ENCODE measurements around the gene CADM1.

CADM1 gene

DNA sequence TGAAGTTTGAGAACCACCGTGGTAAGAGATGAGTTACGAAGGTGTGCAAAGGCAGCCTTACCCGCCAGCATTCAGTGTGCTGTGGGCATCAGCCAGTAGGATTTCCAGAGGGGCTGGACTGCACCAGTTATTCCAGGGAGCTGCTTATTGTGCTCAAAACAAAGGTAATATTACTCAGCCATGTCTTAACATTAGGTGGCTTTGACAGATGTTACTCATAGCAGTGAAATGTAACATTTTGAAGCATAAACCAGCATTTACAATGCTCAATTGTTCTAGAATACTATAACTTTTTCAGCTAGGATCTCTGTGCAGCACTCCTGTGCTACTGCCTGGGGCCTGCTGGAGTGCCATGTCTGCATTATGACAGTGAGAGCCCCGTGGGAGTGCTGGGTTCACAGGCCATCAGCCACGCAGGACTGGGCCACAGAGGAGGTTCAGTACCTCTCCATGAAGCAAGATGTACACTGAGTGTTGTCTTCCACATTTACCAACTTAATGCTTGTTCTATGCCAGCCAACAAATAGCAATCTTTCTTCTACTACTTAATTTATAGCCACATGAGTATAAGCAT lies 238.1 kb downstream of the CADM1 start:
- H3K27me3 Mint-ChIP-seq: no peaks in the 10 kb centered on the region
- H3K9me3 Mint-ChIP-seq: no peaks in the 10 kb centered on the region
- no peaks in the 10 kb centered on the region for H3K4me1 Mint-ChIP-seq (ENCODE audit: low read depth)
- H3K36me3 Mint-ChIP-seq (ENCODE audit: low read depth): no peaks in the 10 kb centered on the region
- no peak overlapping the region for H3K4me3 Mint-ChIP-seq
- no peak for DNase-seq
- no peak overlapping the region for H3K27ac Mint-ChIP-seq

DNA sequence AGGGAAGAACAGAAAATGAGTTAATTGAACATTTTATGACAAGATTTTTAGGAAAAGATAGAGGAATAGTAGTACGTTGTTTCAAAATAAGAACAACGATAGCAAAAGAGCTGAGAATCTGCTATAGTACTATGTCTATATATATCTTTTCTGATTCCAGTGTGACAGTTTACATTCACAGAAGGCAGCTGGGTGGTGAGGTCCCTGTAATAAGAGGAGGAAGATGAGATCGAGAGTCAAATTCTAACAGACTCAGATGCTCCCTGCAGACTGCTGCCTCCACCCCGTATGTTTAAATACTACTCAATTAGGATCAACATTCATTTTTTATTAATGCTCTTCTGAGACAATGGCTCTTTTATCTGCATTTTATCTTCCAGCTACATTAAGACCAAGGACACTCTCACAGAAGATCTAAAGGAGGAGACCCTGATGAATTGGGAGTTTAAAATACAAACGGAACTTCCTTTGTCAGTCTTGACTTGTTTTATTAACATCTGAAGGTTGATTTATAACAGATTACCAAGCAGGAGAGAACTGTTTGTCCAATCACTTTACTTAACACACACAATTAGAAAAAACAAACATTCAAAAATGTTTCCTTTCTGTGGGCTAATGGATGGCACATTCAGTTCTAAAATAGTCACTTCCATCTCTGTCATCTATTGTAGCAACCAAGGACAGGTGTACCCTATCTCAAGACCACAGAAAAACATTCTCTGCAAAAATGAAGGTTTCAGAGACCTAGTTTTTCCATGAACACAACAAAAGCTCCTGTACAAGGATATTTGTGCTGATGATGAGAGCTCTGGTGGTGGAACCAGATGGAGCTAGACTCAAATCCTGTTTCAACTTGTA lies 240.2 kb downstream of the CADM1 start:
- no peak overlapping the region for H3K4me3 Mint-ChIP-seq
- no peaks in the 10 kb centered on the region for H3K4me1 Mint-ChIP-seq (ENCODE audit: low read depth)
- H3K27me3 Mint-ChIP-seq: no peaks in the 10 kb centered on the region
- no peaks in the 10 kb centered on the region for H3K36me3 Mint-ChIP-seq (ENCODE audit: low read depth)
- DNase-seq: no peak
- H3K9me3 Mint-ChIP-seq: no peaks in the 10 kb centered on the region
- no peak overlapping the region for H3K27ac Mint-ChIP-seq

GRCh38 chr11:115258216-115258615 lies 246.0 kb downstream of the CADM1 start:
- no peak overlapping the region for H3K27ac Mint-ChIP-seq
- H3K36me3 Mint-ChIP-seq (ENCODE audit: low read depth): no peaks in the 10 kb centered on the region
- H3K4me3 Mint-ChIP-seq: no peak overlapping the region

GRCh38 chr11:115257678-115258077 lies 246.5 kb downstream of the CADM1 start:
- H3K27me3 Mint-ChIP-seq: peaks cover 7% of the 10 kb centered on the region
- peaks cover 2% of the 10 kb centered on the region for H3K4me1 Mint-ChIP-seq (ENCODE audit: low read depth)
- no peaks in the 10 kb centered on the region for H3K9me3 Mint-ChIP-seq
- no peaks in the 10 kb centered on the region for H3K36me3 Mint-ChIP-seq (ENCODE audit: low read depth)
- DNase-seq: no peak
- H3K4me3 Mint-ChIP-seq: no peak overlapping the region
- no peak overlapping the region for H3K27ac Mint-ChIP-seq

More at GRCh38 chr11:115258216-115258615, 246.0 kb downstream of the CADM1 start:
- Mint-ChIP-seq H3K9me3 (no peaks in the 10 kb centered on the region), H3K27me3 (peaks cover 4% of the 10 kb centered on the region), H3K4me1 (ENCODE audit: low read depth) (peaks cover 2% of the 10 kb centered on the region)
- DNase-seq: no peak

- Mint-ChIP-seq H3K27me3 (peaks cover 7% of the 10 kb centered on the region), H3K27ac (no peak overlapping the region), H3K36me3 (ENCODE audit: low read depth) (no peaks in the 10 kb centered on the region), H3K4me1 (ENCODE audit: low read depth) (peaks cover 2% of the 10 kb centered on the region), H3K4me3 (no peak overlapping the region), H3K9me3 (no peaks in the 10 kb centered on the region)
- DNase-seq: no peak
These were observed 246.9 kb downstream of the CADM1 start for GRCh38 chr11:115257270-115257669.

- H3K4me3 Mint-ChIP-seq: no peak overlapping the region
- no peaks in the 10 kb centered on the region for H3K9me3 Mint-ChIP-seq
- DNase-seq: no peak
- no peak overlapping the region for H3K27ac Mint-ChIP-seq
- peaks cover 7% of the 10 kb centered on the region for H3K27me3 Mint-ChIP-seq
- no peaks in the 10 kb centered on the region for H3K36me3 Mint-ChIP-seq (ENCODE audit: low read depth)
- H3K4me1 Mint-ChIP-seq (ENCODE audit: low read depth): peaks cover 2% of the 10 kb centered on the region
These were observed 247.6 kb downstream of the CADM1 start for GRCh38 chr11:115256397-115257197.

DNA sequence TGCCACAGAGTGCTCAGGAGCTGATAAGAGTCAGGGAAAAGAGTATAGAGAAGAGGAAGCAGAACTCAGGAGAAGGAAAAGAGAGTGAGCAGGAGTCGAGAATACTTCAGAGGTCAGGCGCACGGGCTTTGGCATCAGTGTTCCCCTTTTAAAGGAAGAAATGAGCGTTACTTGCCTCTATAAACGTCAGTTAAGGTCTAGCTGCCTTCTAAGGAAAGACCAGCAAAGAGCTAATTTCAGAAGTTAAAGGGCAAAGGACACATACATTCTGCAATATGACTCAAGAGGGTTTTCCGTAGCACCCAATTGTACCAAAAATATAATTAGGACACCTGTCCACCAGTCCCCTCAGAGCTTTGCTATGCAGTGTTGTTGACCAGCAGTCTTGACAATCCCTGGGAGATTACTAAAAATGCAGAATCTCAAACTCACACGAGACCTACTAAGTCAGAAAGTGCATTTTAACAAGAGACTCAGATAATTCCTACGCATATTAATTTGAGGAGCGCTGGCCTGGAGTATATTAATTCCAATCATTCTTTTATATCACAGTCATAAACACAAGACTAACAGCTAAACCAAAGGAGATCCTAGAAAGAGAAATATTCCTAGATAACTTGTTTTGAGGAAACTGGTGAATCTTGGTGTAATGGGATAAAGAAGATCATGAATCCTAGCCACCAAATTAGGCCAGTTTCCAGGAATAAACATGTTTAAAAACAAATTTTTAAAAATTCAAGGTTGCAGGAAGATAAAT lies 249.0 kb downstream of the CADM1 start:
- no peaks in the 10 kb centered on the region for H3K9me3 Mint-ChIP-seq
- H3K4me1 Mint-ChIP-seq (ENCODE audit: low read depth): peaks cover 2% of the 10 kb centered on the region
- H3K4me3 Mint-ChIP-seq: no peak overlapping the region
- no peak for DNase-seq
- peaks cover 7% of the 10 kb centered on the region for H3K27me3 Mint-ChIP-seq
- no peaks in the 10 kb centered on the region for H3K36me3 Mint-ChIP-seq (ENCODE audit: low read depth)
- H3K27ac Mint-ChIP-seq: no peak overlapping the region

DNA sequence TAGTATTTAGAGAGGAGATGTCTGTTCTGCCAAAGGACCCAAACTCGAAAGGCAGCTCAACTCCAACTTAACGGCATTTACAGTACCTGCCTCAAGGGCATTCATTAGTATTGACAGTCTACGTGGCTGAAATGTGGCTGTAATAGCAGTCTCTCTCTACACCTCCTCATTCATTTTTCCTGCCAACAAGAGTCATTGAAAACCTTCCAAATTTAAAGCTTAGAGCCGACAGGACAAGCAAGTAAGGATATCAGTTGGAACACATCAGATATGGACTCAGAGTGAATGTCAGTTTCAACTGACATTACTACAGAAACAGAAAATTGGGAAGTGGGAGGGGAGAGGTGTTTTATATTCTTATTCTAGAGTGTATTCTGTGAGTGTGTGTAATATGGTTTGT lies 253.1 kb downstream of the CADM1 start:
- no peaks in the 10 kb centered on the region for H3K9me3 Mint-ChIP-seq
- H3K36me3 Mint-ChIP-seq (ENCODE audit: low read depth): no peaks in the 10 kb centered on the region
- H3K27ac Mint-ChIP-seq: no peak overlapping the region
- peaks cover 7% of the 10 kb centered on the region for H3K27me3 Mint-ChIP-seq
- no peak overlapping the region for H3K4me3 Mint-ChIP-seq
- no peak for DNase-seq
- no peaks in the 10 kb centered on the region for H3K4me1 Mint-ChIP-seq (ENCODE audit: low read depth)

DNA sequence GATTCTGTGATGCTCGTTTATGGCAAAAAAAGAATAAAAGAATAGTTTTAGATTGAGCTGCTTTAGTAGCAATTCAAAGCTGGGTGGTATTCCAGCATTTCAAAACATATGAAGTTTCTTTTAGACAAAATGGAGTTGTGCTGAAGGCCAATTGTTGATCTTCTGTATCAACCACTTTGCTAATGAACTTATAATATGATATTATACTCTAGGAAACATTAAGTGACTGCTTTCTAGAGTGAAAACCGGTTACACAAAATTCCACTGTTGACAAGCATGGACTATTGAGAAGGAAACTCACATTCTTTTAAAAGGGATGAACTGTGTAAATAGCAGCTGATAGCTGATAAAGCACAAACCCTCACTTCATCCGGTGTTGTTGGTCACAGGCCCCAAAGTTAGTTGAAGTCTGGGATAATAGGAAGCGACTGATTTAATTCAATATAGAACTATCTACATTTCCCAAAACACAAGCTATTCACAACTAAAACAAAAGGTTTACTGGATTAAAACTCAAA lies 255.1 kb downstream of the CADM1 start:
- Mint-ChIP-seq H3K27ac (no peak overlapping the region), H3K27me3 (peaks cover 4% of the 10 kb centered on the region), H3K4me1 (ENCODE audit: low read depth) (no peaks in the 10 kb centered on the region), H3K9me3 (no peaks in the 10 kb centered on the region), H3K4me3 (no peak overlapping the region), H3K36me3 (ENCODE audit: low read depth) (no peaks in the 10 kb centered on the region)
- DNase-seq: no peak

GRCh38 chr11:115247953-115248352 lies 256.3 kb downstream of the CADM1 start:
- Mint-ChIP-seq H3K27me3 (peaks cover 2% of the 10 kb centered on the region), H3K4me1 (ENCODE audit: low read depth) (no peaks in the 10 kb centered on the region), H3K9me3 (no peaks in the 10 kb centered on the region), H3K4me3 (no peak overlapping the region), H3K36me3 (ENCODE audit: low read depth) (no peaks in the 10 kb centered on the region), H3K27ac (no peak overlapping the region)
- DNase-seq: no peak

- Mint-ChIP-seq H3K27ac (no peak overlapping the region), H3K27me3 (no peaks in the 10 kb centered on the region), H3K4me3 (no peak overlapping the region), H3K4me1 (ENCODE audit: low read depth) (no peaks in the 10 kb centered on the region), H3K36me3 (ENCODE audit: low read depth) (no peaks in the 10 kb centered on the region), H3K9me3 (no peaks in the 10 kb centered on the region)
- no peak for DNase-seq
These were observed 256.9 kb downstream of the CADM1 start for GRCh38 chr11:115247361-115247760.

DNA sequence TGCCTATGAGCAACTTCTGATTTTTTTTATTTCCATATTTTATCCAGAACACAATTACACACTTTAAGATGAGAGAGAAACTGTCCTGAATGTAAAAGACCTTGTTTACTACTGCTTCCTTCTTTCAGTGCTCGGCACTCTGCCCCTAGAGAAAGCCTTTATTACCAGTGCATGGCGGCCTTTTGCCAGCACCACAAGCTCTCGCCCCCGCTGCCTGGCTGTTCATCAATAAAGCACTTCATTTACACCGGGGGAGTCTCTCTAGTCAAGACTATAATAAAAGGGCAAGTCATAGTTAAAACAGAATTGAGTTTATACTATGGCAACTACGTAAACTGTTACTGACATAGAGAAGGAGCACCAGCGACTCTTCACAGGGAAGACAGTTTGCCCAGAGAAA lies 259.5 kb downstream of the CADM1 start:
- Mint-ChIP-seq H3K27ac (no peak overlapping the region), H3K36me3 (ENCODE audit: low read depth) (no peaks in the 10 kb centered on the region), H3K9me3 (no peaks in the 10 kb centered on the region), H3K27me3 (no peaks in the 10 kb centered on the region), H3K4me1 (ENCODE audit: low read depth) (no peaks in the 10 kb centered on the region), H3K4me3 (no peak overlapping the region)
- DNase-seq: no peak

DNA sequence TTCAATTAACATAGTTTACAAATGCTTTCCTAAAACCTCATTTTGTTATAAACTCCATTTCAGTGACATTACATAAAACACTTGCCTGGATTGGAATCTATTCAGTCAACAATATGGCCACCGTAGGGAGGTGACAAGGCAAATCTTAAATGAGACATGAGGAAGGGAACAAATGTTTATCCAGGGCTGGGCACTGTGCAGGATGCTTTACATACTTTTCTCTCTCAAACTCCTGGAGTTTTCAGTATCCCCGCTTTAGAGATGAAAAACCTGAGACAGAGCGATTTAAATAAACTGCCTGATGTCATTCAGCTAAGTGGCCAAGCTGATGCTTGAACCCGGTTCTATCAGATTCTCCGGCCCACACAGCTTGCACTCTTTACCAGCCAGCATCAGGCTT lies 259.9 kb downstream of the CADM1 start:
- Mint-ChIP-seq H3K36me3 (ENCODE audit: low read depth) (no peaks in the 10 kb centered on the region), H3K27me3 (no peaks in the 10 kb centered on the region), H3K27ac (no peak overlapping the region), H3K9me3 (no peaks in the 10 kb centered on the region), H3K4me3 (no peak overlapping the region), H3K4me1 (ENCODE audit: low read depth) (no peaks in the 10 kb centered on the region)
- DNase-seq: no peak

DNA sequence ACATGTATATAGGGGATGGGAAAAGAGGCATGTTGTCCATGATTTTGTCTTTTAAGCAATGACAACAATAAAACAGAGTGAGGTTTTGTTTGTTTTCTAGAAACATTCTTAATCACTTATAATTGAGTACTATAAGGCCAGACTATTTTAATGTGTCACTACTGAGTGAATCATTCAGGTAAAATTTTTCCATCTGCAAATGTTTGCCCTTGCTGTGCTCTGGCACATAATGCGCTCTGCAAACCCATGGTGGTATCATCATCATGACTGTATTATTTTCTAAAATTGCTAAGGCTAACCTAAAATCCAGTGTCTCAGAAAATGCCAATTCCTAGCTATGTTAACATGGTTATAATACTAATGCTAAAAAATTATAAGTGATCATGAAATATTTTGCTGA lies 261.2 kb downstream of the CADM1 start:
- H3K9me3 Mint-ChIP-seq: no peaks in the 10 kb centered on the region
- no peaks in the 10 kb centered on the region for H3K36me3 Mint-ChIP-seq (ENCODE audit: low read depth)
- DNase-seq: no peak
- H3K4me3 Mint-ChIP-seq: no peak overlapping the region
- no peaks in the 10 kb centered on the region for H3K4me1 Mint-ChIP-seq (ENCODE audit: low read depth)
- H3K27me3 Mint-ChIP-seq: no peaks in the 10 kb centered on the region
- no peak overlapping the region for H3K27ac Mint-ChIP-seq
